GM21723 (cell line): ENCODE measurements around the gene NAGLU.
A peak's percentile ranks its signal among the peaks of the same experiment; 100 is the strongest.

ENCODE experiments used
- ATAC-seq: cut with Tn5 transposase; IDR thresholded peaks from one replicate; pipeline ENCODE4 v1.9.1; 2021; ENCODE audit warnings: mild to moderate bottlenecking, moderate library complexity; ENCODE audit not compliant: unreplicated experiment

NAGLU gene

DNA sequence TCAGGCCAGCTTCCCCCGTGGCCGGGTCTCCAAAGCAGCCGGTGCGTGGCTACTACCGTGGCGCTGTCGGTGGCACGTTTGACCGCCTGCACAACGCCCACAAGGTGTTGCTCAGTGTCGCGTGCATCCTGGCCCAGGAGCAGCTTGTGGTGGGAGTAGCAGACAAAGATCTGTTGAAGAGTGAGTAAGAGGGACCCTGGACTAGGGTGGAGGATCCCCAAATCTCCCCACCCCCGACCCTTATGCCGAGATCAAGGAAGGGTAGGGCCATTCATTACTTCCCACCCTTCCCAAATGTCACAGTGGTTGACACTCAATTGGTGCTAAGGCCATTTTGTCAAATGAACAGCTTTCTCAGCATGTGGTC, 27.1 kb downstream of the NAGLU start:
- no peak for ATAC-seq

DNA sequence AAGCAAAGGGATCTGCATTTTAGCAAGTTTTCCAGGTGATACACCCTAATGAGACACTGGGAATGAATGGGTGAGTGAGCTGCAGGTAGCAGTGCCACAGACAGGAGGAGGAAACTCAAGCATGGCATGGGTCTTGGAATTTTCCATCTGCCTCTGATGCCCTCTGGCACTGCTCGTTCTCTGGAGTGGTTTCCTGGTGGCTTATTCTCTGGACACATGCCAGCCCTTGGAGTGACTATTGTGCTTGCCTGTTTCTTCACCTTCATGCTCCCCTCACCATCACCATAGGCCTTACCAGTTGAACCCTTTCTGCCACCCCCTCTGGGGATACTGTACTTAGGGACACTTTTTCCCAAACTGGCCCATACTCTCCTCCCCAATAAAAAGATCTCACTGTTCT, 27.5 kb downstream of the NAGLU start:
- ATAC-seq: no peak

DNA sequence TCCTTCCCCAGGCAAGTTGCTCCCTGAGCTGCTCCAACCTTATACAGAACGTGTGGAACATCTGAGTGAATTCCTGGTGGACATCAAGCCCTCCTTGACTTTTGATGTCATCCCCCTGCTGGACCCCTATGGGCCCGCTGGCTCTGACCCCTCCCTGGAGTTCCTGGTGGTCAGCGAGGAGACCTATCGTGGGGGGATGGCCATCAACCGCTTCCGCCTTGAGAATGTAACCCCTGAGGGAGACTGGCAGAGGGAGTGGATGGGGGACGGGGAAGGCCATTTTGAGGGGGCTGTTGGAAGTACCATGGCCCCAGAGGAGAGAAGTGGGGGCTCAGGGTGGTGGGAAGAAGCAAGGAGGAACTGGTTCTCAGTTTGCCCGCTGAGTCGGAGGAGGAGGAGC, 27.9 kb downstream of the NAGLU start:
- no peak for ATAC-seq

DNA sequence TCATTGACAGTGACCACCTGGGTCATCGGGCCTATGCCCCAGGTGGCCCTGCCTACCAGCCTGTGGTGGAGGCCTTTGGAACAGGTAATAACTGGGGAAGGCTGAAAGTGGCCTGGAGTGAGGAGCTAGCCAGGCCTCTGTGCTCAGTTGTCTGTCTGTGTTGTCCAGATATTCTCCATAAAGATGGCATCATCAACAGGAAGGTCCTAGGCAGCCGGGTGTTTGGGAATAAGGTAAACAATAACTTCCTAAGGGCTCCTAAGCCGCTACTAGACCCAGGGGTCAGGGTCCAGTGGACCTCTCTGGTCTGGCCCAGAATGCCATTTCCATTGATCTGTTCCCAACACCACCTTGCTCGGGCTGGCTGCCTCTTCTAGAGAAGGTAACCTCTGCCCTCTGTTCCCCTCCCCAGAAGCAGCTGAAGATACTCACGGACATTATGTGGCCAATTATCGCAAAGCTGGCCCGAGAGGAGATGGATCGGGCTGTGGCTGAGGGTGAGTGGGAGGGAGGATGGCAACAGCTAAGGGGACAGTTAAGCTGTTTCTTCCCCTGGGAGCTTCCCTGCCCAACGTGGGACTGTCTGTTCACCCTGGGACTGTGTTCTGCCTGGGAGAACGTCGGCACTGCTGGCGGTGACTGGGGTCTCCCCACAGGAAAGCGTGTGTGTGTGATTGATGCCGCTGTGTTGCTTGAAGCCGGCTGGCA, 28.9 kb downstream of the NAGLU start:
- ATAC-seq: no peak

DNA sequence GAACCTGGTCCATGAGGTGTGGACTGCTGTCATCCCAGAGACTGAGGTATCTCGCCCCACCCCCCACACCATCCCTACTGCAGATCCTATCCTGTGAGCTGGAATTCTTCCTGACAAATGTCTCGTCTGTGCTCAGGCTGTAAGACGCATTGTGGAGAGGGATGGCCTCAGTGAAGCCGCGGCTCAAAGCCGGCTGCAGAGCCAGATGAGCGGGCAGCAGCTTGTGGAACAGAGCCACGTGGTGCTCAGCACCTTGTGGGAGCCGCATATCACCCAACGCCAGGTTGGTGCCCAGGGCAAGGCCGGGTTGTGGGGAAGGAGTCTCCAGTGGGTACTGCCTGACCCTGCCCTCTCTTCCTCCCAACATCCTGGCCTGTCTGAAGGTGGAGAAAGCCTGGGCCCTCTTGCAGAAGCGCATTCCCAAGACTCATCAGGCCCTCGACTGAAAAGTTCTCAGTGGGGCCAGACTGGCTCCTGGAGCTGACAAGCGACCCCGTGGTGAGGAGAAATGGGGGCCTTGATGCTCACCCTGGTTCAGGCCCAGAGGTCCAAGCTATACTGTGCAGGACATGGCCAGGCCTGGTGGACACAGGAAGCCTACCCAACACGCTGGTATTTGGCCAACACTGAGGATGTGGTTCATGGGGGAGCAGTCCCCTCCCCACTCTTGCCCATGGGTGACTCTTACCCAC, 29.6 kb downstream of the NAGLU start:
- no peak for ATAC-seq

DNA sequence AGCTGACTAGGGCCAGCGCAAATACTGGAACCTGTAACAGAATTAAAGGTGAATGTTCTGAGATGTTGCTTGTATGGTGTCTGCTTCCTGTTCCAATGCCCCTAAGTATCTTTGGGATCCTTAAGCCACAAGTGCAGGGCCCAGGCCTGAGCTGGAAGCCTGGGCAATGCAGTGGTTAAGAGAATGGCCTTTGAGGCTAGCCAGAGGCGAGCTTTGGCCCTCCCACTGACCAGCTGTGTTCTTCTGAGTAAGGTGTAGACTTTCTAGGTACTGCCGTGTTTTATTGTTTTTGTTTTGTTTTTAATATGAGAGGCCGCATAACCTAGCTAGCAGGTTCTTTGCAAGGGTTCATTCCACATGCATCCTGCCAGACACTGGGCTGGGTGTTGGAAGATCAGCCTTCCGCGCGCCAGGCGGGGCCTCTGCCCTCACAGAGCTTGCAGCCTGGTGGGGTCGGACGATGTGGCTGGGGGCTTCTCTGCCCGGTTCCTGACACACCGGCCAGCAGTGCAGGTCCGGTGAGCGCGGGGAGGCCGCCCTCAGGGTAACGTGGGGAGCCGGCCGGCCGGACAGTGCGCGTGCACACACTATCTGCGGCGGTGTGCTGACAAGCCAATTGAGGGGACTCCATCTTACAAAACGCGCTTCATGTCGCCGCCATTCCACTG, 30.3 kb downstream of the NAGLU start:
- no peak for ATAC-seq

DNA sequence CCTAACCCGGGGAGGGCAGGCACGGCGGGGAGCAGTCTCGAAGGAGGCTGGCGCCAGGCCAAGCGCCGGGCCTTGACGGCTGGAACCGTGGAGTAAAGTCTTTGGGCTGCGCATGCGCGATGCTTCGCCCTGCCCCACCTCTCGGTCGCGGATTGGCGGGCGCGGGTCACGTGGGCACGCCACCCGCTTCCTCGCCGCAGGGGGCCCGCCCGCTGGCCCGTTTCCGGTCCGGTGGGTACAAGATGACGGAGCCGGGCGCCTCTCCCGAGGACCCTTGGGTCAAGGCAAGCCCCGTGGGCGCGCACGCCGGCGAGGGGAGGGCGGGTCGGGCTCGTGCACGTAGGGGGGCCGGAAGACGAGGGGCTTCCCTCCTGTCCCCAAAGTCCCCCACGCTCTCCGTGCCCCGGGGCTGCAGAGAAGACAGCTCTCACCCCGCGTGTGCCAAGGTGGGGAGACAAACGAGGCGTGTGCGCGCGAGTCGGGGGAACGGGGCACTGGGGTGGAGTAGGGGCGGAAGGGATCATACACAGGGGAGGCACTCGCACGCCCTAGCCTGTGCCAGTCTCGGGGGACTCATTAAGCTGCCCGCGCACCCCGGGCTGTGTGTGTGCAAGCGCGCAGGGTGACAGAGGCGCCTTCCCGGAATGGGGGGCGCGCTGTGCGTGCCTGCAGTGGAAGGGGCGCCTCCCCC, 31.0 kb downstream of the NAGLU start, which contains the start of gene MLX:
MLX (plus strand) TSS at position 218 of the 691 bp plus-strand sequence; CDS start at position 243, 25 bp downstream.
- ATAC-seq: peak; percentile 43

DNA sequence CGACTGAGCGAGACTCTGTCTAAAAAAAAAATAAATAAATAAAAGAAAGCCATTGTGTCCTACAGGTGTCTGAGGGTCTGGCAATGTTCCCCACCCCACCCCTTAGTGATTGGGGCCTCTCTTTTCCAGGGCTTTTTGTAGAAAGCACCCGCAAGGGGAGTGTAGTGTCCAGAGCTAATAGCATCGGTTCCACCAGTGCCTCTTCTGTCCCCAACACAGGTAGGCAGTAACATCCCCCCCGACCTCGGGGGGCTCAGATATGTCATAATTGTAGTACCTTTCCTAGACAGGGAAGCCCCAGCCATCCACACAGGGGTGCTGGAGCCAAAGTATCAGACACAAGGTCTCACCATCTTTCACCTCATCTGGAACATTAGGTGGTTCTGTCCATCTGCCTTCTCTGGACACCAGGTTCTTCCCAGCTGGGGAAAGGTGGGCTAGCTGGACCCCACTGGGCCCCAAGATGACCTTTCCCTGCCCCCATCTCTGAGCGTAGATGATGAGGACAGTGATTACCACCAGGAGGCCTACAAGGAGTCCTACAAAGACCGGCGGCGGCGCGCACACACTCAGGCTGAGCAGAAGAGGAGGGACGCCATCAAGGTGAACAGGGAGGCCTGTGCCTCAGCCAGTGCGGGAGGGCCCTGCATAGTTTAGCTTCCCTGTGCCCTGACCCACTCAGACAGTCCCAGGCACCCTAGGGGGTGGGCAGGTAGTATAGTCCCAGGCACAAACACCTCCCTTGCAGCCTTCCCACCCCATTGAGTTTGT, 32.5 kb downstream of the NAGLU start:
- ATAC-seq: no peak

DNA sequence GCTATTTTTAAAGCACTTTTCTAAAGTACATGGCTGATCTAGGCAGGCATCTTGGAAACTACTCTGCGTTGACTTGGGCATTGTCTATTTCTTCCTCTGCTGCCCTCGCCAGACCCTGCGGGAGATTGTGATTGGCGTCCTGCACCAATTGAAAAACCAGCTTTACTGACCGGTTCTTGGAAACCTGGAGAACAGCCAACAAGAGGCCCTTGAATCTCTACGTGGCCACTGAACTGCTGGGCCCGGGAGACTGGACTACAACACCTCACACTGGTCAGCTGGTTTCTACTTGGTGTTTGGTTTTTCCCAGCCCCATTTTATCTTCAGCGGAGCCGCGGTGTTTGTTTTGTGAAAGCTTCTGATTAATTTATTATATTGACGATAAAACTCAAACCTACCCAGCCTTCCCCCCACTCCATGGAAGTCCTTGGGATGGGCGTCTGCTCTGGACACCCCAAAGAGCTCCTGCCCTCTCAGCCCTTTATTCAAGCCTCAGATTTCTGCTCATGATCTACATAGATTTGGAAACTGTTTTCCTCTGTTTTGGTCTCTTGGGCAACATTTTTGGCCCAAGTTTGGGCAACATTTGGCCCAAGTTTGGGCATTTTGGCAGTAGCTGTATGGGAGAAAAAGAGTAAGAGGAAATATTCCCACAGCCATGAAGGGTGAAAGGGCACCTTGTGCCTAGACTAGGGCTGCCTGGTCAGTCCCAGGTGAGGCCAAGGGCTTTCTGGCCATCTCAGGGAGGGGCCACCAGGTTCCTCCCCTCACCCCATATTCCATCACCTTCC, 35.6 kb downstream of the NAGLU start:
- no peak for ATAC-seq

DNA sequence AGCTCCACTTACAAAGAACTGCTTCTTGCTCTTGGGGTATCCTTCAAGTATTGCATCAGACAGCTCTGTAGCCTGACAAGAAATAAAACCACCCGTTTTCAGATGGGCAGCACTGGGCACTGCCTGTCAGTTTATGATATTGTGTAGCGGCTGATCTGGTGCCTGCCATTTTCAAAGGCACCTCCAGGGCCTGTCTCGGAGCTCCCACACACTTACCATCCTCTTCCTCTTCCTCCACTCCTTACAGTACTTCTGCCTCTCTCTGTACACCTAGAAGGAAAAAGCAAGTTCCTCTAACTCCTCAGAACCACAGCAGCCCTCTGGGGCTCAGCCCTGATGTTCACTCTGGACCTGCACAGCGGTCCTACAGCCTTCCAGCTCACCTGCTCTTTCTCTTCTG, 37.1 kb downstream of the NAGLU start:
- no peak for ATAC-seq

DNA sequence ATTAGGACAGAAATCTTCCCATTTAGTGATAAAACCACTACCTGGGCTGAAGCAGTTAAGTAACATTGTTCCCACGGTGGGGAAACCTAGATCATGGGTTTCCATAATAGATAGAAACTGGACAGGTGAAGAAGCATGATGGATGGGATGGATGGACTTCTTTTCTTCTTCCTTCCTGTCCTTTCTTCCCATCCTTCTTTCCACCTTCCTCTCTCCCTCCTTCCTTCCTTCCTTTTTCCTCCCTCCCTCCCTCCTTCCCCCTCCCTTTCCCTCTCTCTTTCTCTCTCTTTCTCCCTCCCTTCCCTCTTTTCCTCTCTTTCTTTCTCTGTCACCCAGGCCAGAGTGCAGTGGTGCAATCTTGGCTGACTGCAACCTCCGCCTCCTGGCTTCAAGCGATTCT, 38.4 kb downstream of the NAGLU start:
- ATAC-seq: no peak

DNA sequence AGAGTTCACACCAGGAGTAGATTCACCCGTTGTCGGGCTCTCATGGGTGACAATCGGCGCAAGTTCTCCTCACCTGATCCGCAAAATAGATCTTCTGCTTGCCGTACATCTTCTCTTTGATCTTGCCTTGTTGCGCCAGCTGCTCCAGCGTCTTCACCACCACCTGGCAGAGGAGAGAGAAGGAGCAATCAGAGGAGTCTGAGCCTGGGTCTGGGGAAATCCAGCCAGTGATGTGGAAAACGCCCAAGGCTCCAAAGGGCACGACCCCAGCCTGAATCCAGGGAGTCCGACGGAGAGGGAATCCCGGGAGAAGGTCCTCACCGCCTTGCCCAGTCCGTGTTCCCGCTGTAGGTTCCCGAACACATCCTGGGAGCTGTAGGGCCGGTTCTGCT, 41.1 kb downstream of the NAGLU start:
- peak; percentile 7 for ATAC-seq

DNA sequence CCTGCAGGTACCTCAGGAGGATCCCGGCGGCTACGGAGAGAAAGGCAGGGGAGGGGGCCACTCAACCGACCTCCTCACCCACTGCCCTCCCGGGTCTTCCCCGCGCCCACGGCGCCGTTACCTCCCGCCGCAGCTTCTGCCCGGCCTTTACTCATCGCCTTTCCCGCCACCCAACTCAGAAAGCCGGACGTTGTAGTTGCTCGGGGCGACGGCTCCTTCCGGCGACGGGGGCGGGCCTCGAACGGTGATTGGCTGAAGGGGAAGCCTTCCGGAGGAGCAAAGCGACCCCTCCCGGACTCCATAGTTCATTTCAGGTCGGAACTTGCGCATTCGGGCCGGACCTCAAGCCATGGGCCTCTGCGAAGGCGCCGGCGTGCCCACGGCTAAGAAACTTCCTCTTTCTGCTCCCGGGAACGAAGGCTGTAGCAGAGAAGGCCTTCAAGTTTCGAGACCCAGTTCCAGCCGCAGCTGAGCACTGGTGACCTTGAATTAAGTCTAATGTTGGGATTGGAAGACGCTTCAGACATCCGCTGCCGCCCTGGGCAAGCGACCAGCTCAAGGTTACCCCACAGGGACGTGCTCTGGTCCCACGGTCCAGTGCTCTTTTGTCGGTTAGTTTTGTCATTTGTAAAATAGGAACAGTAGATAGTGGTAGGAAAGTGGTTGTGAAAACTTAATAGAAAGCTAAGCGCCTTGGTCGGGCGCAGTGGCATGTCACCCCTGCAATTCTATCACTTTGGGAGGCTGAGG, 41.7 kb downstream of the NAGLU start, which contains the start of gene PSMC3IP:
PSMC3IP (minus strand) TSS at position 198 of the 750 bp plus-strand sequence; CDS start at position 155, 43 bp downstream.
- ATAC-seq: peak; percentile 72

DNA sequence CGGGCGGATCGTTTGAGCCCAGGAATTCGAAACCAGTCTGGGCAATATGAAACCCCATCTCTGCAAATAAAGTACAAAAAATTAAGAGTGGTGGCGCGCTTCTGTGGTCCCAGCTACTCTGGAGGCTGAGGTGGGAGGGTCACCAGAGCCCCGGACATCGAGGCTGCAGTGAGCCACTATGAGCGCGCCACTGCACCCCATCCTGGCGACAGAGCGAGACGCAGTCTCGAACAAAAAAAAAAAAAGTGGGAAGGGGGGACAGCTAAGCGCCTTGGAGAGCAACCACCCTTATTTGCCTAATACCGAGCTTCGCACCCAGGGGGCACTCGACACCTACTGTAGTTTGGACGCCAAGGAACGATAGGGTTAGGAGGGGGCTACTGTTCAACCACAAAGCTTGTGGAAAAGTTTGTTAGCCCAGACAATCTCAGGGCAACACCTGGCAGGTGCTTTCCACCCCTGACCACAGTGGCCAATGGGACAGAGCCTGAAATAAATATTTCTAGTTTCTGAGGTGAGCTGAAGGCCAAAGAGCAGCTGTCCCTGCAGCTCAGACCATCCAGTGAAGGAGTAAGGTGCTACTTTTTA, 42.3 kb downstream of the NAGLU start:
- peak; percentile 54 for ATAC-seq

DNA sequence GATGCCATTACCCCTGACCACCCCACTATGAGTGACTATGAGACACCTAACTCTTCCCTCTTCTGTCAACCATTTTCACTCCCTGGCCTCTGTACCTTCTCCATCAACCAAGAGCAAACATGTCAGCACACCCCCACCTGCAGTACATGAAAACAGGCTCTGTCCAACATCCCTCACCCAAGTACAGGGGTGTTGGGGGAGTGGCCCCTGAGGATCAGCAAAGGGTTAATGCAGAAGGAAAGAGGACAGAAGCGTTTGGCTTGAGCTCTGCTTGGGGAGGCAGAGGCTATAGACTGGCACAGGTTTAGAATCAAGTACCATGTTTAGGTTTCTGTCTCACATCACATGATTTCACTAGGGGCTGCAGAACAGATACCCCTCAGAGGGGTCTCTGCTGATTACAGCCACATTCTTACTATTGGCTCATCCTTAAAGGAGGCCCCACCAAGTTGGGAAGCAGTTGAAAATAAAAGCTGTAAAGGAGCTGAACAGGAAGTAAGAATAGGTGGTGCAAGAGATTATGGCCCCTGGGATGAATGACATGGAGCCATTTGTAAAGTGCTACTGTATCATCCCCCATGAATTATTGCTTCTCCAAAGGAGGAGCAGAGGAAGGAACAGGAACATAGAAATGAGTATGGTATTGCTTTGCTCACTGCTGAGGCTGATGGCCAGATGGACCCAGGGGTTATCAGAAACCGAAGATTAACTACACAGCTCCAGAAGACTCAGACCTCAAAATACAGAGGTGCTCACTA, 43.9 kb downstream of the NAGLU start:
- ATAC-seq: no peak

DNA sequence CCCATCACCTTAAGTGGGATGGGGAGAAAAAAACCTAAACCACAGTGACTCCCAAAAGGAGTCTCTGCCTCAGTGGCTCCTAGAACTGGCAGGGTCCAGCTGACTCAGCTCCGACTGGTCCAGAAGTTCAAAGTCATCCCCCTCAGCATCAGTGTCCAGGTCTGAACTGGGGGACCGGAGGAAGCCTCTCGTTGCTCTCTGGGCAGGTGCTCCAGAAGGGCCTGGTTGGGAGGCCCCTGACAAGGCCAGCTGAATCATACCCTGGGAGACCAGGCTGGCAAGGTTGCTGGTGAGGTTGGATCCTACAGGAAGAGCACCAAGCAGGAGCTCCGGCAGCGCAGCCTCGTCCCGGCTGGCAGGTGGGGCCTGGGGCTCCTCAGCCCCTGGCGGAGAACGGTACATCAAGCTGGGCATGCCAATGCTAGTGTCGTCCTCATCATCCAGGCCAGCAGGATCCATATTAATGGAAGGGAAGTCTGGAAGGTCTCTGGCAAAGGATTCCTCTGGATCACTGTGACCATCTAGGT, 45.8 kb downstream of the NAGLU start:
- ATAC-seq: no peak

DNA sequence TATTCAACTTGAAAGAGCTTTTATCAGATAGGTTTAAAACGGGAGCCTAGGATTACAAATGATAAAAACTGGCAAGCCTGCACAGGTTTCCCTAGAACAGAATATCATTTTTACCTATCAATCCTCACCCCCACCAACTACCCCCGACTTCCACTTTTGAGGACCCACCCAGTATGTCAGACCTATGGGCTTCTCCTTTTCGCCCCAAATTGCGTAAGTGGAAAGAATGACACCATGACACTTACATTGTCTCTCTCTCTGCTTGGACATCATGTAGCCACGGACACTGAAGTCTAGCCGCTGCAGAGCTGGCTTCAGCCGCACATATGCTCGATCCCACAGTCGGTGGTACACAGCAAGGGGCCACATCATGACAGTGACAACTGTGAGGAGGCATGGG, 48.8 kb downstream of the NAGLU start:
- no peak for ATAC-seq

DNA sequence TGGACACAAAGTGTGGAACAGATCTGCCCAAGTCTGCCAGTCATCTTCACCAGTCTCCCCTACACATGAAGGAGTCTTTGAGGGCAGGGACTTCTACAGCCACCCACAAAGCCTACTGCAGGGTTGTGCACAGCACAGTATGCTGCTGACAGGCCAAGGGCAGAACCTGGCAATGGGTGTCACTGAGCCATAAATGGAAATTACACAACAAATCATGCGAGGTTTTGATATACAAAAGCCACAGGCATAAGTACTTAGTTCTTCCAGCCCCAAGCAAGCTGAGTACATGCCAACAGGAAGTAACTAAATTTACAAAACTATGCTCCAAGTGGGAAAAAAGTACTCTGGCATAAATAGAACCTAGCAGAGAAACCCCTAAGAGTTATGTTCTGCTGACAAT, 49.3 kb downstream of the NAGLU start:
- no peak for ATAC-seq
